GM12878 (cell line): ENCODE data around the gene TRIM25.

Source experiments
- CTCF ChIP-seq, 3 experiments: IDR thresholded peaks in 2 of 3; conservative IDR thresholded peaks in 1 of 3; 2 replicates each; pipeline ENCODE4 v1.5.1; 2011; ENCODE audit warnings: low read depth in 3 of 3, low read length in 3 of 3, mild to moderate bottlenecking in 3 of 3, control low read depth in 2 of 3, moderate library complexity in 2 of 3, inconsistent platforms in 1 of 3, mixed read lengths in 1 of 3; ENCODE audit not compliant: control insufficient read depth in 2 of 3, insufficient read depth in 1 of 3; ENCODE audit errors: extremely low read depth in 1 of 3
- E2F8 ChIP-seq: fragments of 450-650 bp; IDR thresholded peaks from 2 replicates; pipeline ENCODE4 v1.6.1; 2018; ENCODE audit warnings: mild to moderate bottlenecking, low read depth, moderate library complexity; ENCODE audit not compliant: partially characterized antibody
- EGR1 ChIP-seq, 2 experiments: IDR thresholded peaks; 1 replicate in 1 of 2; 2 replicates in 1 of 2; pipeline ENCODE4 v1.6.1; 2011 to 2012; ENCODE audit warnings: low read depth in 2 of 2, low read length in 2 of 2, borderline replicate concordance in 1 of 2, mild to moderate bottlenecking in 1 of 2, moderate library complexity in 1 of 2
- EZH2 ChIP-seq: IDR thresholded peaks from 2 replicates; pipeline ENCODE4 v1.6.1; 2012; ENCODE audit warnings: low read depth, mild to moderate bottlenecking, control low read depth, inconsistent platforms, low read length, borderline replicate concordance; ENCODE audit not compliant: control insufficient read depth
- FOXM1 ChIP-seq: IDR thresholded peaks from 2 replicates; pipeline ENCODE4 v1.6.1; 2012; ENCODE audit warnings: low read depth, mild to moderate bottlenecking, inconsistent platforms, low read length, moderate library complexity
- IKZF1 ChIP-seq: fragments of 450-650 bp; conservative IDR thresholded peaks from 2 replicates; pipeline ENCODE4 v1.6.1; 2017; ENCODE audit warnings: antibody characterized with exemption, mild to moderate bottlenecking
- MEF2A ChIP-seq: IDR thresholded peaks from 2 replicates; pipeline ENCODE4 v1.6.1; 2011; ENCODE audit warnings: low read depth, mild to moderate bottlenecking, low read length, moderate library complexity; ENCODE audit not compliant: insufficient read depth
- MXI1 ChIP-seq: fragments of 150-350 bp; IDR thresholded peaks from 2 replicates; pipeline ENCODE4 v1.6.1; 2011; ENCODE audit warnings: low read depth, mild to moderate bottlenecking, inconsistent platforms, low read length, improper control_type of control experiment
- NFYB ChIP-seq: IDR thresholded peaks from 2 replicates; pipeline ENCODE4 v1.6.1; 2011; ENCODE audit warnings: low read depth, mild to moderate bottlenecking, low read length, improper control_type of control experiment, moderate library complexity; ENCODE audit not compliant: insufficient read depth
- POLR2A ChIP-seq: IDR thresholded peaks from 2 replicates; pipeline ENCODE4 v1.6.1; 2011; ENCODE audit warnings: low read depth, mild to moderate bottlenecking, low read length
- POLR2AphosphoS2 ChIP-seq: IDR thresholded peaks from 2 replicates; pipeline ENCODE4 v1.6.1; 2011; ENCODE audit warnings: low read depth, mild to moderate bottlenecking, low read length, improper control_type of control experiment, moderate library complexity
- SUZ12 ChIP-seq: fragments of 200-600 bp; sonication (generic); IDR thresholded peaks from one replicate; pipeline ENCODE4 v1.6.1; 2018; ENCODE audit warnings: antibody characterized with exemption, mild to moderate bottlenecking; ENCODE audit not compliant: unreplicated experiment
- ZBED1 ChIP-seq: IDR thresholded peaks from 2 replicates; pipeline ENCODE4 v1.6.1; 2016; ENCODE audit warnings: borderline replicate concordance
- ZBTB11 ChIP-seq: fragments of 450-650 bp; formaldehyde crosslinking; IDR thresholded peaks from 2 replicates; pipeline ENCODE4 v1.5.0; 2022; ENCODE audit warnings: mild to moderate bottlenecking, missing genetic modification characterization

- TF ChIP-seq EGR1 (IDR thresholded peaks at IDR 0.05; ENCODE audit: borderline replicate concordance in 1 of 2, low read depth in 2 of 2, low read length in 2 of 2) (peak in 1 of 2 experiments; percentile 95; a peak in 2 of 3 replicates), SUZ12 (no peak), MXI1 (peak; percentile 75), POLR2A (peak; percentile 93), FOXM1 (no peak), NFYB (peak; percentile 41; the same call in 1 of the 2 replicates), ZBTB11 (no peak), CTCF (IDR thresholded peaks at IDR 0.05 in 2 of 3, conservative IDR thresholded peaks at IDR 0.05 in 1 of 3; ENCODE audit: control insufficient read depth in 2 of 3, extremely low read depth in 1 of 3, insufficient read depth in 1 of 3, low read depth in 3 of 3, low read length in 3 of 3) (peak; percentile 94 to 99 (median 97)), ZBED1 (0 out of 2 replicates have a peak, but pooled peaks have one; percentile 46), POLR2AphosphoS2 (0 out of 2 replicates have a peak, but pooled peaks have one; percentile 39), IKZF1 (peak; percentile 68), E2F8 (peak; percentile 59), MEF2A (0 out of 2 replicates have a peak, but pooled peaks have one; percentile 33), EZH2 (no peak)
Observed at GRCh38 chr17:56960596-56961538, 47.0 kb upstream of the TRIM25 start, which contains the start of gene COIL.
